Liver (tissue), 9 donors: ENCODE results near the gene CCER1. TPM values are rescaled to one million over a fixed set of nuclear protein-coding genes. Genes with fewer than 3 reads are reported as not detected.

Experiments
- DNase-seq: peaks from one replicate; pipeline ENCODE4 v3.0.0-alpha.2; 2017; ENCODE audit warnings: low spot score
- H3K27ac ChIP-seq, 2 donors: one replicate each; pipeline ENCODE4 v1.7.0; 2013; ENCODE audit warnings: inconsistent platforms in 2 of 2, low read length in 2 of 2, control low read depth in 1 of 2, low read depth in 1 of 2, mild to moderate bottlenecking in 1 of 2
- H3K27me3 ChIP-seq, 4 donors: one replicate each; pipeline versions ENCODE4 v1.6.1 to v1.7.0; 2013; ENCODE audit warnings: low read length in 3 of 4, inconsistent platforms in 1 of 4, mild to moderate bottlenecking in 1 of 4, moderate library complexity in 1 of 4; ENCODE audit not compliant: control insufficient read depth in 4 of 4, insufficient read depth in 4 of 4
- H3K36me3 ChIP-seq, 4 donors: one replicate each; pipeline versions ENCODE4 v1.6.1 to v1.7.0; 2013; ENCODE audit warnings: low read length in 3 of 4, mild to moderate bottlenecking in 3 of 4, low read depth in 1 of 4, moderate library complexity in 1 of 4; ENCODE audit not compliant: control insufficient read depth in 4 of 4, insufficient read depth in 3 of 4
- H3K4me1 ChIP-seq, 4 donors: one replicate each; pipeline versions ENCODE4 v1.6.1 to v1.7.0; 2013; ENCODE audit warnings: low read length in 3 of 4, mild to moderate bottlenecking in 3 of 4, moderate library complexity in 1 of 4; ENCODE audit not compliant: control insufficient read depth in 4 of 4, insufficient read depth in 4 of 4
- H3K4me3 ChIP-seq, 3 donors: one replicate each; pipeline versions ENCODE4 v1.6.1 to v1.7.0; 2013; ENCODE audit warnings: low read length in 3 of 3, control low read depth in 1 of 3, low read depth in 1 of 3, mild to moderate bottlenecking in 1 of 3
- H3K9ac ChIP-seq, 2 donors: one replicate each; pipeline ENCODE4 v1.7.0; 2013; ENCODE audit warnings: low read length in 2 of 2, mild to moderate bottlenecking in 2 of 2, moderate library complexity in 2 of 2, control low read depth in 1 of 2, low read depth in 1 of 2
- H3K9me3 ChIP-seq, 4 donors: one replicate each; pipeline versions ENCODE4 v1.6.1 to v1.7.0; 2013; ENCODE audit warnings: low read length in 3 of 4; ENCODE audit not compliant: control insufficient read depth in 4 of 4
- ATF3 ChIP-seq: IDR thresholded peaks from 2 replicates; pipeline ENCODE4 v1.6.1; 2016; ENCODE audit warnings: antibody characterized with exemption
- CTCF ChIP-seq: fragments of 150-350 bp; IDR thresholded peaks from 2 replicates; pipeline ENCODE4 v1.5.1; 2017; ENCODE audit warnings: improper control_type of control experiment, low read depth, low read length; ENCODE audit not compliant: missing input control
- EGR1 ChIP-seq, 2 donors: IDR thresholded peaks; 2 replicates each; pipeline ENCODE4 v1.6.1; 2016 to 2018; ENCODE audit warnings: antibody characterized with exemption in 2 of 2, low read depth in 2 of 2
- FOXA1 ChIP-seq: IDR thresholded peaks from 2 replicates; pipeline ENCODE4 v1.6.1; 2016; ENCODE audit warnings: antibody characterized with exemption
- FOXA2 ChIP-seq: IDR thresholded peaks from 2 replicates; pipeline ENCODE4 v1.6.1; 2016; ENCODE audit warnings: antibody characterized with exemption
- GABPA ChIP-seq, 2 donors: IDR thresholded peaks in 1 of 2; conservative IDR thresholded peaks in 1 of 2; 2 replicates each; pipeline ENCODE4 v1.6.1; 2016; ENCODE audit warnings: antibody characterized with exemption in 2 of 2, mild to moderate bottlenecking in 1 of 2, moderate library complexity in 1 of 2
- HNF4A ChIP-seq, 2 donors: conservative IDR thresholded peaks; 2 replicates each; pipeline ENCODE4 v1.6.1; 2016; ENCODE audit warnings: antibody characterized with exemption in 2 of 2, mild to moderate bottlenecking in 2 of 2
- HNF4G ChIP-seq: IDR thresholded peaks from 2 replicates; pipeline ENCODE4 v1.6.1; 2016; ENCODE audit warnings: antibody characterized with exemption
- JUND ChIP-seq, 2 donors: IDR thresholded peaks; 2 replicates each; pipeline ENCODE4 v1.6.1; 2016; ENCODE audit warnings: antibody characterized with exemption in 2 of 2
- NR2F2 ChIP-seq: IDR thresholded peaks from 2 replicates; pipeline ENCODE4 v1.6.1; 2016; ENCODE audit warnings: antibody characterized with exemption
- RAD21 ChIP-seq, 2 donors: IDR thresholded peaks; 2 replicates each; pipeline ENCODE4 v1.6.1; 2016; ENCODE audit warnings: antibody characterized with exemption in 2 of 2, mild to moderate bottlenecking in 2 of 2
- REST ChIP-seq: IDR thresholded peaks from 2 replicates; pipeline ENCODE4 v1.6.1; 2016; ENCODE audit warnings: antibody characterized with exemption, mild to moderate bottlenecking
- RXRA ChIP-seq, 2 donors: IDR thresholded peaks; 2 replicates each; pipeline ENCODE4 v1.6.1; 2017 to 2018; ENCODE audit warnings: antibody characterized with exemption in 2 of 2, mild to moderate bottlenecking in 1 of 2
- SP1 ChIP-seq: IDR thresholded peaks from 2 replicates; pipeline ENCODE4 v1.6.1; 2018; ENCODE audit warnings: antibody characterized with exemption, mild to moderate bottlenecking
- TAF1 ChIP-seq: conservative IDR thresholded peaks from 2 replicates; pipeline ENCODE4 v1.6.1; 2016; ENCODE audit warnings: antibody characterized with exemption, mild to moderate bottlenecking
- YY1 ChIP-seq: IDR thresholded peaks from 2 replicates; pipeline ENCODE4 v1.6.1; 2016; ENCODE audit warnings: antibody characterized with exemption, mild to moderate bottlenecking
- WGBS: extraction: QIAGEN DNeasy Blood & Tissue Kit; methylation state at CpG from one replicate; pipeline ENCODE4 v1.1.7; 2013; 5-methylcytosine and 5-hydroxymethylcytosine counted together
- polyA plus RNA-seq, 2 donors: library from polyadenylated mRNA; stranded (reverse) in 1 of 2; unstranded in 1 of 2; fragments of 200-250 nt in 1 of 2; fragments of >200 nt in 1 of 2; fragmentation: Nextera tagmentation in 1 of 2; extraction: Ambion mirVana in 1 of 2; gene quantifications; one replicate each; pipeline versions ENCODE4 v1.2.1 to v1.2.3, GENCODE V29; 2013 to 2015
- total RNA-seq, 2 donors: library from RNA; depleted of rRNA; stranded (reverse); fragments of >200 nt; gene quantifications; one replicate each; pipeline ENCODE4 v1.2.3, GENCODE V29; 2014
- TF ChIP-seq, protein P1 (sequence below): IDR thresholded peaks from 2 replicates; pipeline ENCODE4 v1.6.1; 2016; ENCODE audit warnings: antibody characterized with exemption
- TF ChIP-seq, protein P2 (sequence below): IDR thresholded peaks from 2 replicates; pipeline ENCODE4 v1.6.1; 2016; ENCODE audit warnings: antibody characterized with exemption
- donor health status: healthy.
- donor health status: healthy.
- donor health status: healthy.
- donor health status: healthy.
- donor health status: healthy.

The CCER1 gene
- total and polyA plus RNA-seq, 4 donors: not detected

DNA sequence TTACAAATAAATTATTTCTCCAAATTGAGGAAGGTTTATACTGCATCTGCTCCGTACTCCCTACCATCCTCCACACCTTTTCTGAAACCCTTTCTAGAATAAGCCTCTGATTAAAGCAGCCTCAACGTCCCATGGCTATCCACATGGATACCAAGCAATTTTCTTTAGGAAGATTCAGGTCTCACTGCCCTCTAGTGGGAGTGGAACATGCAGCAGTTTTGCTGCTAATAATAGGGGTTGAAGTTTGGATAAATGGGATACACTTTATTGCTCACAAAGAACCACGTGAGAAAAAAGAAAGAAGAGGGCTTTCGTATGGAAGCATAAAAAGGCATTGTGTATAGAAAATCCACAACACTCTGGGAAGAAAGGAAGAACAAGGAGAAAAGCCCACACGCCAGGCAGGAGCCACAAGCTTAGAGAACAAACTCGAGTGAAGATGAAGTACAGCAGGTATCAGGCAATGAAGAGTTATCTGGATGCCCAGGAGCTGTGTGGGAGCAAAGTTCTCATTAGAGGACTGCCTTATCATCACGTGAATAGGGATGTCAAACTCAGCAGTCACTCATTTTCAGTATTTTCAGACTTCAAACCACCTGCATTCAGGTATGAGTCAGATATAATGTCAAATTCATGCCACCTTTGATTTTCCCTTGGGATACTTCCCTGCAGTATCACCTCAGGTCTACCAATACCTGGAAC, 45.8 kb downstream of the CCER1 start:
- Histone ChIP-seq H3K4me1 (no peaks in the 10 kb centered on the region), H3K4me3 (no peak overlapping the region), H3K27ac (no peak overlapping the region), H3K36me3 (no peaks in the 10 kb centered on the region), H3K9me3 (no peaks in the 10 kb centered on the region), H3K27me3 (no peaks in the 10 kb centered on the region), H3K9ac (no peak overlapping the region)
- 42% methylated on average over 7 of the region's 7 CpGs for WGBS
- peak; percentile 81 to 87 for TF ChIP-seq RAD21 (IDR thresholded peaks at IDR 0.05)
- peak; percentile 68 for TF ChIP-seq CTCF
- TF ChIP-seq, protein P1, sequence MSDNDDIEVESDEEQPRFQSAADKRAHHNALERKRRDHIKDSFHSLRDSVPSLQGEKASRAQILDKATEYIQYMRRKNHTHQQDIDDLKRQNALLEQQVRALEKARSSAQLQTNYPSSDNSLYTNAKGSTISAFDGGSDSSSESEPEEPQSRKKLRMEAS: no peak
- no peak for DNase-seq

GRCh38 chr12:90908465-90908864, 46.5 kb downstream of the CCER1 start:
- H3K27ac ChIP-seq: no peak overlapping the region
- no peak for DNase-seq
- no peak for TF ChIP-seq REST
- TF ChIP-seq CTCF: no peak
- no peak for TF ChIP-seq HNF4G
- TF ChIP-seq ATF3: no peak
- TF ChIP-seq, protein P1: no peak
- TF ChIP-seq RXRA (IDR thresholded peaks at IDR 0.05): no peak
- no peak for TF ChIP-seq SP1
- TF ChIP-seq JUND (IDR thresholded peaks at IDR 0.05): no peak
- TF ChIP-seq NR2F2: no peak
- no peak for TF ChIP-seq FOXA2
- TF ChIP-seq YY1: no peak
- TF ChIP-seq TAF1: no peak
- no peak for TF ChIP-seq FOXA1
- no peak for TF ChIP-seq RAD21 (IDR thresholded peaks at IDR 0.05)
- TF ChIP-seq, protein P2, sequence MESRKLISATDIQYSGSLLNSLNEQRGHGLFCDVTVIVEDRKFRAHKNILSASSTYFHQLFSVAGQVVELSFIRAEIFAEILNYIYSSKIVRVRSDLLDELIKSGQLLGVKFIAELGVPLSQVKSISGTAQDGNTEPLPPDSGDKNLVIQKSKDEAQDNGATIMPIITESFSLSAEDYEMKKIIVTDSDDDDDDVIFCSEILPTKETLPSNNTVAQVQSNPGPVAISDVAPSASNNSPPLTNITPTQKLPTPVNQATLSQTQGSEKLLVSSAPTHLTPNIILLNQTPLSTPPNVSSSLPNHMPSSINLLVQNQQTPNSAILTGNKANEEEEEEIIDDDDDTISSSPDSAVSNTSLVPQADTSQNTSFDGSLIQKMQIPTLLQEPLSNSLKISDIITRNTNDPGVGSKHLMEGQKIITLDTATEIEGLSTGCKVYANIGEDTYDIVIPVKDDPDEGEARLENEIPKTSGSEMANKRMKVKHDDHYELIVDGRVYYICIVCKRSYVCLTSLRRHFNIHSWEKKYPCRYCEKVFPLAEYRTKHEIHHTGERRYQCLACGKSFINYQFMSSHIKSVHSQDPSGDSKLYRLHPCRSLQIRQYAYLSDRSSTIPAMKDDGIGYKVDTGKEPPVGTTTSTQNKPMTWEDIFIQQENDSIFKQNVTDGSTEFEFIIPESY: no peak
- TF ChIP-seq GABPA (IDR thresholded peaks at IDR 0.05 in 1 of 2, conservative IDR thresholded peaks at IDR 0.05 in 1 of 2): no peak
- TF ChIP-seq HNF4A (conservative IDR thresholded peaks at IDR 0.05): no peak
- TF ChIP-seq EGR1 (IDR thresholded peaks at IDR 0.05; ENCODE audit: low read depth in 2 of 2): no peak

More at GRCh38 chr12:90908465-90908864, 46.5 kb downstream of the CCER1 start:
- Histone ChIP-seq H3K36me3 (no peaks in the 10 kb centered on the region), H3K4me3 (no peak overlapping the region), H3K4me1 (no peaks in the 10 kb centered on the region), H3K9ac (no peak overlapping the region), H3K9me3 (no peaks in the 10 kb centered on the region), H3K27me3 (no peaks in the 10 kb centered on the region)
